Upper lobe of left lung (tissue), 6 donors: ENCODE measurements around the gene CFAP300. TPM values are rescaled to one million over a fixed set of nuclear protein-coding genes. Genes with fewer than 3 reads are reported as not detected.

ENCODE experiments used
- ATAC-seq, 2 donors: fragments of 200-7000 bp; cut with Tn5 transposase; one replicate each; pipeline ENCODE4 v1.9.1; 2022; ENCODE audit warnings: mild to moderate bottlenecking in 2 of 2, moderate library complexity in 2 of 2; ENCODE audit not compliant: low FRiP score in 2 of 2
- DNase-seq, 2 donors: peaks; one replicate each; pipeline ENCODE4 v3.0.0-alpha.2; 2019 to 2020
- H3K27ac ChIP-seq, 4 donors: fragments of 200-600 bp; sonication (generic); one replicate each; pipeline ENCODE4 v1.5.1; 2016 to 2019
- H3K27me3 ChIP-seq, 4 donors: fragments of 200-600 bp; sonication (generic); one replicate each; pipeline ENCODE4 v1.5.1; 2017 to 2019
- H3K36me3 ChIP-seq, 4 donors: fragments of 200-600 bp; sonication (generic); one replicate each; pipeline ENCODE4 v1.5.1; 2016 to 2019
- H3K4me1 ChIP-seq, 4 donors: fragments of 200-600 bp; sonication (generic); one replicate each; pipeline ENCODE4 v1.5.1; 2018 to 2019
- H3K4me3 ChIP-seq, 4 donors: fragments of 200-600 bp; sonication (generic); one replicate each; pipeline ENCODE4 v1.5.1; 2017 to 2019; ENCODE audit warnings: mild to moderate bottlenecking in 2 of 4, moderate library complexity in 1 of 4
- H3K9me3 ChIP-seq, 4 donors: fragments of 200-600 bp; sonication (generic); one replicate each; pipeline ENCODE4 v1.5.1; 2018 to 2019
- CTCF ChIP-seq, 6 experiments: fragments of 450-650 bp in 4 of 6; fragments of 200-600 bp in 2 of 6; sonication (generic) in 2 of 6; IDR thresholded peaks; one replicate each; pipeline ENCODE4 v1.5.1; 2016 to 2019; ENCODE audit warnings: antibody characterized with exemption in 6 of 6
- EP300 ChIP-seq, 4 donors: sonication (generic); formaldehyde crosslinking; IDR thresholded peaks; one replicate each; pipeline ENCODE4 v1.5.1; 2017; ENCODE audit warnings: antibody characterized with exemption in 4 of 4, control low read depth in 2 of 4
- POLR2A ChIP-seq, 4 donors: fragments of 450-650 bp; IDR thresholded peaks; one replicate each; pipeline ENCODE4 v1.5.1; 2016 to 2017; ENCODE audit warnings: antibody characterized with exemption in 4 of 4, mild to moderate bottlenecking in 2 of 4
- POLR2AphosphoS5 ChIP-seq, 2 donors: sonication (generic); formaldehyde crosslinking; IDR thresholded peaks; one replicate each; pipeline ENCODE4 v1.5.1; 2017; ENCODE audit warnings: antibody characterized with exemption in 2 of 2
- WGBS, 2 donors: methylation state at CpG; one replicate each; pipeline ENCODE4 v1.1.5; 2017 to 2018; 5-methylcytosine and 5-hydroxymethylcytosine counted together
- total RNA-seq, 6 donors: library from RNA; depleted of rRNA in 4 of 6; stranded (reverse); fragments of >200 nt in 4 of 6; gene quantifications; one replicate each; pipeline versions ENCODE4 v1.1.0 to v1.2.1, GENCODE V29; 2016 to 2021
- donor health status: DM: no; HTN: no; CAD: no; lungs with moderate emphysema.
- donor health status: DM: no; HTN: yes; CAD: no; lungs with severe emphysema.

The CFAP300 gene
- total RNA-seq, 6 donors from 2014 or later = 1.2 to 15.9 (median 4.2) TPM

- WGBS, 2 donors = 70 to 78% methylated on average over 3 of the region's 3 CpGs
- DNase-seq = no peak
- no peak for ATAC-seq
Measured at GRCh38 chr11:102017026-102017425, 30.2 kb upstream of the CFAP300 start.

GRCh38 chr11:102026217-102026616 lies 21.0 kb upstream of the CFAP300 start:
- DNase-seq (peak in 1 of 2 donors; percentile 72), ATAC-seq (peak; percentile 46 to 79)
- TF ChIP-seq EP300 (IDR thresholded peaks at IDR 0.05) (peak in 1 of 4 donors; percentile 90), CTCF (IDR thresholded peaks at IDR 0.05) (no peak)
- 42 to 47% methylated on average over 4 of the region's 4 CpGs for WGBS, 2 donors
- H3K27me3 ChIP-seq = no peaks in the 10 kb centered on the region
- peak overlapping the region in 3 of 4 donors; percentile 44 to 66 (median 54) for H3K27ac ChIP-seq
- peaks cover 0 to 15% (median 3%) of the 10 kb centered on the region in 4 donors for H3K4me1 ChIP-seq
- no peaks in the 10 kb centered on the region for H3K9me3 ChIP-seq
- H3K4me3 ChIP-seq = no peak overlapping the region
- no peaks in the 10 kb centered on the region for H3K36me3 ChIP-seq

More at GRCh38 chr11:102017026-102017425, 30.2 kb upstream of the CFAP300 start:
- H3K27ac ChIP-seq = no peak overlapping the region
- no peaks in the 10 kb centered on the region for H3K9me3 ChIP-seq
- TF ChIP-seq POLR2A (IDR thresholded peaks at IDR 0.05) (no peak), CTCF (IDR thresholded peaks at IDR 0.05) (no peak), EP300 (IDR thresholded peaks at IDR 0.05) (no peak), POLR2AphosphoS5 (IDR thresholded peaks at IDR 0.05) (no peak)
- no peaks in the 10 kb centered on the region for H3K27me3 ChIP-seq
- no peak overlapping the region for H3K4me3 ChIP-seq
- H3K36me3 ChIP-seq = no peaks in the 10 kb centered on the region
- no peaks in the 10 kb centered on the region for H3K4me1 ChIP-seq

GRCh38 chr11:102026959-102027358 lies 20.3 kb upstream of the CFAP300 start:
- Histone ChIP-seq H3K4me1 (peaks cover 0 to 15% (median 3%) of the 10 kb centered on the region in 4 donors), H3K36me3 (no peaks in the 10 kb centered on the region), H3K27ac (peak overlapping the region in 3 of 4 donors; percentile 44 to 66 (median 54)), H3K4me3 (no peak overlapping the region), H3K27me3 (no peaks in the 10 kb centered on the region), H3K9me3 (no peaks in the 10 kb centered on the region)
- no peak for DNase-seq
- TF ChIP-seq POLR2AphosphoS5 (IDR thresholded peaks at IDR 0.05) (no peak), EP300 (IDR thresholded peaks at IDR 0.05) (no peak), CTCF (IDR thresholded peaks at IDR 0.05) (no peak), POLR2A (IDR thresholded peaks at IDR 0.05) (no peak)
- no peak for ATAC-seq
- 8 to 13% methylated on average over 2 of the region's 2 CpGs for WGBS, 2 donors

- 58 to 64% methylated on average over 1 of the region's 1 CpG for WGBS, 2 donors
- TF ChIP-seq CTCF (IDR thresholded peaks at IDR 0.05) (no peak), POLR2AphosphoS5 (IDR thresholded peaks at IDR 0.05) (no peak), EP300 (IDR thresholded peaks at IDR 0.05) (no peak), POLR2A (IDR thresholded peaks at IDR 0.05) (no peak)
- no peak overlapping the region for H3K4me3 ChIP-seq
- no peaks in the 10 kb centered on the region for H3K36me3 ChIP-seq
- DNase-seq (no peak), ATAC-seq (no peak)
- H3K9me3 ChIP-seq = no peaks in the 10 kb centered on the region
- H3K4me1 ChIP-seq = no peaks in the 10 kb centered on the region
- no peaks in the 10 kb centered on the region for H3K27me3 ChIP-seq
- H3K27ac ChIP-seq = no peak overlapping the region
Measured at GRCh38 chr11:102036757-102037156, 10.5 kb upstream of the CFAP300 start.

GRCh38 chr11:102046841-102047240 lies 396 bp upstream of the CFAP300 start:
- Histone ChIP-seq H3K36me3 (no peaks in the 10 kb centered on the region), H3K9me3 (no peaks in the 10 kb centered on the region), H3K27ac (peak overlapping the region in 1 of 4 donors; percentile 60), H3K4me1 (peaks cover 0 to 12% (median 6%) of the 10 kb centered on the region in 4 donors), H3K27me3 (no peaks in the 10 kb centered on the region), H3K4me3 (peak overlapping the region; percentile 5 to 58 (median 54))
- TF ChIP-seq POLR2AphosphoS5 (IDR thresholded peaks at IDR 0.05) (no peak), EP300 (IDR thresholded peaks at IDR 0.05) (no peak), POLR2A (IDR thresholded peaks at IDR 0.05) (no peak), CTCF (IDR thresholded peaks at IDR 0.05) (no peak)
- no peak for DNase-seq
- WGBS, 2 donors = 32 to 35% methylated on average over 4 of the region's 4 CpGs
- peak in 1 of 2 donors; percentile 22 for ATAC-seq
